Muscle of back (tissue), 11 donors: Measurements from ENCODE around the gene MAD2L2. TPM values are rescaled to one million over a fixed set of nuclear protein-coding genes. Genes with fewer than 3 reads are reported as not detected.
A peak's percentile ranks its signal among the peaks of the same experiment; 100 is the strongest.

Source experiments
- DNase-seq, 3 donors: peaks; one replicate each; pipeline versions ENCODE4 v3.0.0 to v3.0.0-alpha.2; 2013
- polyA plus RNA-seq, 10 donors: library from polyadenylated mRNA; unstranded; fragments of 120-200 nt; gene quantifications; one replicate each; pipeline ENCODE4 v1.2.1, GENCODE V29; 2013; ENCODE audit not compliant: insufficient read length in 10 of 10

MAD2L2 gene
- polyA plus RNA-seq, 10 donors: 17.0 to 36.9 (median 27.7) TPM

DNA sequence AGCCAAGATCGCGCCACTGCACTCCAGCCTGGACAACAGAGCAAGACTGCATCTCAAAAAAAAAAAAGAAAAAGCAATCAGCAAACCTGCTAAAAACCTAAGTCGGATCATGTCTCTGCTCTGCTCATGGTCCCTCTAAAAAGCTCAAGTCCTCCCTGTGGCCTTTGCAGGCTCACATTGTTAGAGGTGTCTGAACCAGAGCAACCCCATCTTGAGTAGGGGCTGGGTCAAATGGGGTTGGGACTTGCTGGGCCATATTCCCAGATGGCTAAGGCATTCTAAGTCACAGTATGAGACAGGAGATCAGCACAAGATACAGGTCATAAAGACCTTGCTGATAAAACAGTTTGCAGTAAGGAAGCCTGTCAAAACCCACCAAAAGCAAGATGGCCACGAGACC, 7.6 kb upstream of the MAD2L2 start:
- no peak for DNase-seq

DNA sequence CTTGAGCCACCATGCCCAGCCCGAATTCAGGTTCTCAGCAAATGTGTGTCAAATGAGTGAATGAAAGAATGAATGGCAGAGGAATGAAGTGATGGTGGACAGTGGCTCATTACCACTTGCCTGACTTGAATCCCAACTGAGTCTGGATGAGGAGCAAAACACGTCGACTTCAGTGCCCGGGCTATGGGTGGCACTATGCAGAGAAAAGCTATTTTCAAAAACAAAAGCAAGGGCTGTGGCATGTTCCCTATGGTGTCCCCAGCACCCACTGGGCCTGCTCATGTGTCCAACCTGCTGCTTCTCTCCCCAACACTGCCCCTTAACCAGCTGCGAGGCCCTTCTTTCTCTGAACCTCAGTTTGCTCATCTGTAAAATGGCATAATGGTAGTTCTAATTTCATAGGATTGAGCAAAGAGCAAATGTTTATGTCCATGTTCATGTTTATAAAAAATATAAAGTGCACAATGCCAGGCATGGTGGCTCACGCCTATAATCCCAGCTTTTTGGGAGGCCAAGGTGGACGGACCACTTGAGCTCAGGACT, 4.3 kb upstream of the MAD2L2 start:
- DNase-seq: no peak

DNA sequence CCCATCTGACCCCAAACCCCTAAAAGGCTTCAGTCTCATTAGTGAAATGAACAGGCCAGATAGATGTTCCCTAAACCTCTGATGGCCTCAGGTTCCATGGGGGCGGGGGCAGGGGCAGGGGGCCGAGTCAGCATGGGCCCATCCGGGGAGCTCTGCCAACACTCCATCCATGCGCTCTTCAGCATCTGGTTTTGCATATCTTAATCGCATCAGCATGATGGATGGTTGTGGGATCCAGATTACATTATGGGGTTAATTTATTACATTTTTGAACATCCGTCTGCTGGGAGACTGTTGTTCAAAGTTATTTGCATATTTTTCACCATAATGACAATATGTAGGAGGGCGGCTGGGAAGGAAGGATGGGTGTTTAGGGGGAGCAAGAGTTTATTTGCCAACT, 3.1 kb upstream of the MAD2L2 start:
- DNase-seq: no peak

DNA sequence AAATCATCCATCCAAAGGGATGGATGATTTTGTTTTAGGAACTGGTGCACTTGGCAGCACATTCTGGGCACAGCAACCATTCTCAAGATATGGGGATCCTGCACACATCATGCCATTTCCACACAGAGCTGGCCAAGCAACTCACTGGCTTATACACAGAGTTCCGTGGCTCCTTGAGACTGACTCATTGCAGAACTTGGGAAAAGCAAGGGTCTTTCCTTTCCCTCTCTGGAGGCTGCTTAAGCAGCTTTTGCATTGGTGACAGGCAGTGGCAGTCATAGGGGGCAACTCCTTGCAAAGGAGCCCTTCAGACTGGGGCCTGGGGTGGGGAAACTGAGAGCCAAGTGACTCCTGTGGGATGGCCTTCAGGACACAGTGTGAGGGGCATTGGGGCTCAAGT, 1.9 kb upstream of the MAD2L2 start:
- DNase-seq: no peak

DNA sequence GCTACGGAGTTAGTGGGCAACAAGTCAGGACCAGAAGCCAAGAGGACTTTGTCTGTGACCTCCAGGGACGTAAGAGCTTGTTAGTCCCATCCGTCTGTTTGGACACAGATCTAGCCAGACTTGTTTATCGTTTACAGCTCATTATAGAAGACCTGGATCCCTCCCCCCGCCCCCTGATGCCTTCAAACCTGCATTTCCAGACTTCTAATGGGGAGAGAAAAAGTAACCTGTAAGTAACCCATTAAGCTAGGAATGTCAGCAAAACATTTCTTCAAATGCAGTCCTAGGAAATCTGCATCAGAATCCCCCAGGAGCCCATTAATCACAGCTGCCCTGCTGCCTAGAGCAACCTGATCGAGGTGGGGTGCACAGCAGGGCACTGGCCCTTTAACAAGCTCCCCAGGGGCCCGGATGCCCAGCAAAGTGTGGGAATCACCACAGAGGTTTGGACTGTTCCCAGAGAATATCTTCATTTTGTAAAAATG, 1.4 kb upstream of the MAD2L2 start:
- no peak for DNase-seq

DNA sequence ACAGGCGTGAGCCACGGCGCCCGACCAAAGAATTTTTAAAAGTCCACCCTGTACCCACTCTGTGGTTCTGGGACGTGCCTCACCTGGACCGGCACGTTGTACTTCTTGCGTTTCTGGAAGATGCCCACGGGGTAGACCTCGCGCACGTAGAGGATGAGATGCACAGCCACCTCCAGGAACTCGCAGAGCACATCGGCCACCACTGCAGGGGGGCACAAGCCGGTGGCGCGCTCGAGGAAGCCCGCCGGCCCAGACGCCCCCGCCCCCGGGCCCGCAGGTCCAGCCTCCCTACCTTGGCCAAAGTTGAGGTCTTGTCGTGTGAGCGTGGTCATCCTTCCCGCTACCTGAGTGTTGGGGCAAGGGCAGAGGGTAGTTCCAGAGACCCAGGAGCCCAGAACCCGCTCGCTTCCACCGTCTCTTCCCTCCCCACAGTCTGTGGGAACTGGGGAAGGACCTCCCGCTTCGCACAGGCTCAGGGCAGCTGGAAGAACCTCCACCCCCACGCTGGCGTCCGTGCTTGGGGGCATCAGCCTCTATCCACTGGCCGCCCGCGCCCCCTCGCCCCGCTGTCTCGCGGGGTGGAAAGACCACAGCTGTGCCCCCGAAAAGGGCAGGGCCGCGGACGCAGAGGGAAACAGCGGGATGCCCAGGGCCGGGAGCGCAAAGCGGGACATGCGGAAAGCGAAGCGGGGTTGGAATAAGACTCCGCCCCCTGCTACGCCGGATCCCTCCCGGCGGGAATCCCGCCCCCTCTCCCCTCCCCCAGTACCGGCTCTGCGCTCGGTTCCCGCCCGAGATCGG, 478 bp downstream of the MAD2L2 start:
- no peak for DNase-seq

DNA sequence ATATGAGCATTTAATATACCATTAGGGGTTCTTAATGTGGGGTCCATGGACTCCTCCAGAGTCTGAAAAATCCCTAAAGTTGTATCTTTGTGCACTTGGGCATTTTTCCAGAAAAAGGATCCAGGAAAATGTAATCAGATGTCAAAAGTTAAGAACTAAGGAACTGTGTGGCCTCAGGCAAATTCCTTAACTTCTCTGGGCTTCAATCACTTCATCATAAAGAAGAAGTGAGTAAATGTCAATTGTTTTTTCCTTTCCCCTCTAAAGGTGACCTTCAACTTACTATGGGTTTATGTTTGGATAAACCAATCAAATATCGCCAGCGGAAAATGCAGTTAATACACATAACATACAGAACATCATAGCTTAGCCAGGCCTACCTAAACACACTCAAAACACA, 2.5 kb downstream of the MAD2L2 start:
- DNase-seq: no peak

DNA sequence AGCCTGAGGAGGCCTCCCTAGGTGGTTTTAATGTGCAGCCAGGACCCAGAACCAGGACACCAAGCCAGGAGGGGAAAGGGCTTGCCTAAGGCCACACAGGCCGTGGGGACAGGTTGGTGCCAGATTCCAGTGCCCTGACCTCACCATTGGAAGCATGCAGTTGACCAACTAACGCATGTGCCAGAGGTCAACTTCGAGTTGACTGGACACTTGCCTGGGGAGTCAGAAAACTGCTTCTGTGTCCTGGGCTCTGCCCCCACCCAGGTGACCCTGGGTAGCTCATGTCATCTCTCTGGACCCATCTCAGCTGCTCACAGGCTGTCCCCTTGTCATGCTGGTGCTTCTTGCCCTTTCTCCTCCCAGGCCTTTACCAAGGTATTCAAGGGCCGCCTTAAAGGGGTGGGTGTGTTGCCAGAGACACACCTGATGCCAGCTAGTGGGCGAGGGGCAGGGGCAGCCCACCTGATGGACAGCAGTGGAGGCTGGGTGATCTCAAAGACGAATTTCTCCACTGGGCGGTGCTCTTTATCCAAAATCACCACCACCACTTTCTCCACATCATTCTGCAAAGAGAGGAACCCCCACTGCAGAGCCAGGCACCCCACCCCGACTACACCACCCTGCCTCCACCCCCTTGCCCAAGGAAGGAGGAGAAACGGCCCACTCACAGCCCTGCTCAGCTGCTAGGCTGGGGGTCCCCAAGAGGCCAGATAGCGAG, 4.4 kb downstream of the MAD2L2 start:
- DNase-seq: no peak

DNA sequence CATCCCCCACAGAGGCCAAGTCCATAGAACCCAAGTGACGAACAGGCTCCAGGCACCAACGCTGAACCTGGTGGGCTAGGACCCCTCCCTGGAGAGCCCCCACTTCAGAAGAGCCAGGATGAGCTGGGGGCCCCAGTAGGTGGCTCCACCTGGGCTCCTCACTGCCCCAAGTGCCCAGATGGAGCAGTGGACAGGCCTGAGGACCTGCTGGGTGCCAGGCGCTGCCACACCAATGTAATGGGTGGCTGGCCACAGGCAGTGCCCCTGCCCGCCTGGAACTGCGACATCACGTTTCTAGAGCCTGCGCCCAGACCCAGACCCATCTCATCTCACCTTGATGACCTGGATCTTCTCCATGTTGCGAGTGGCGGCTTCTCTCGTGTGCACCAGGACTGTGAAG, 5.6 kb downstream of the MAD2L2 start:
- DNase-seq: no peak

DNA sequence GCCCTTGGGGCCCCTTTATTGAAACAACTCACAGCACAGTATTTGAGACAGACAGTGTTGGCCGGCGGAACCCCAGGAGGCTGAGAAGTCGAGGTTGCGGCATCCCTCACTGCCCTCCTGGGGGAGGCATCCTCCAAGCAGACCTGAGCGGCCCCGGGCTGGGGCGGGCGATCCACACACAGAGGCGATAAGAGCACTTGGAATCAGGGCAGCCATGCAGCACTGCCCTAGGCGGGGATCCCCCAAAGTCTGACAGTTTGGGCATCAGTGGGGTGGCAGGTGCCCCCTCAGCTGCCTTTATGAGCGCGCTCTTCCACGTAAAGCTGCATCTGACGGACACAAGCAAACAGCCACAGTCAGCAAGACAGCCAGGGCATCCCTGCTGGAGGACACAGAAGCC, 6.5 kb downstream of the MAD2L2 start:
- no peak for DNase-seq

DNA sequence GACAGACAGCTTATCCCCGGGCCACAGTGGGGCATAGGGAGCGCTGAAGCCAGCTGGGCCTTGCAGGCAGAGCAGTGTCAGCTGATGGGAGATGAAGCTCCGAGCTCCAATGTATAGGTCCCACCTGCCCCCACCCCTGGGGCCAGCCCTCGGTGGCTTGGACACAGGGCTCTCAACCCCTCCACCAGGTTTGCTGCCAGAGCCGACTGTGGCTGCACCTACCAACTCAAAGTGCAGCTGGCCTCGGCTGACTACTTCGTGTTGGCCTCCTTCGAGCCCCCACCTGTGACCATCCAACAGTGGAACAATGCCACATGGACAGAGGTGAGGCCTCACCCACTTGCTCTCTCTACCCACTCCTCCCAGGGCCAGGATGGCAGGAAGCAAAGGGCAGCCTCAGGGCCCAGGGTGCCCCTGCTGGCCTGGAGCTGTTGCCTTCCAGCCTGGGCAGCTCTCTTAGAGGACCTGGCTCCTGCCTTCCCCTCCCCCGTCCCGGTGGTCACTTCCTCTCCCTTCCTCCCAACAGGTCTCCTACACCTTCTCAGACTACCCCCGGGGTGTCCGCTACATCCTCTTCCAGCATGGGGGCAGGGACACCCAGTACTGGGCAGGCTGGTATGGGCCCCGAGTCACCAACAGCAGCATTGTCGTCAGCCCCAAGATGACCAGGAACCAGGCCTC, 7.7 kb downstream of the MAD2L2 start:
- DNase-seq: no peak

DNA sequence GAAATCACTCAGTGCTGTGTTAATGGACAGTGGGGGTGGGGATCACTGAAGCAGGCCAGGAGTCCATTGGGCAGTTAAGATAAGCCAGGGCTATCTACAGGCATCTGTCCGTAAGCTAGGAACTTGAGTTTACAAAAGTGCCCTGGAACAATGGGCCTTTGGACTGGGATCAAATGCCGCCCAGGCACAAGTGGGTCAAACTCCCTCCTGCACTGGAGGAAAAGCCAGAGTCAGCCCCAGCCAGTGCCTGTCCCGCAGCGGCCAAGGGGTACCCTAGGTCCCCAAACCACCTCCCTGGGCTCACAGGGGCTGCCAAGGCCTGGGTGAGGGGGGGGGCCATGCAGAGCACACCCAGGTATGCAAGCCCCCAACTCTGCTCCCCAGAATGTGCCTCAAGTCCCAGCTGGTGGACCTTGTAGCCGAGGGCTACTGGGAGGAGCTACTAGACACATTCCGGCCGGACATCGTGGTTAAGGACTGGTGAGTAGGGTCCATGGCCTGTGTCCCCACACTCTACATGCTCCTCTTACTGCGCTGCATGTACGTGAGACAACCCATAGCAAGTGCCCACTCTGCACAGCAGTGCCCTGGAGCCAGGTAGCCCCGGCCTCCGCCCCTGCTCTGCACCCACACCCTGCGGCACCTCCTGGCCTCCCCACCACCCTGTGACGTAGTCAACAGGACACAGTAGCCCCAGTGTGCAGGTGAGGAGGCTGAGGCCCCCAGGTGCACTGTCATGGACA, 9.2 kb downstream of the MAD2L2 start:
- no peak for DNase-seq

DNA sequence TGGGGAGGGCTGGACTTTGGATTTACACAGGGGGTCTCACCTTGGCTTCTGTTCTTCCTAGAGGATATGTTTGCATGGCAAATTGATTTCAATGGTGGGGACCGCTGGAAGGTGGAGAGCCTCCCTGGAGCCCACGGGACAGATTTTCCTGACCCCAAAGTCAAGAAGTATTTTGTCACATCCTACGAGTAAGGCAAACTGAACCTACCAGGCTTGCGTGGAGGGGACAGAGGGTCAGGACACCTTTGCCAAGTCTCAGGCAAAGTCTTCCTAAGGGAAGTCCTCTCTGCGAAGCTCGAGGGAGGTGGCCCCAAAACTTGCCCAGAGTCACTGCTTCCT, 9.8 kb downstream of the MAD2L2 start:
- DNase-seq: no peak

DNA sequence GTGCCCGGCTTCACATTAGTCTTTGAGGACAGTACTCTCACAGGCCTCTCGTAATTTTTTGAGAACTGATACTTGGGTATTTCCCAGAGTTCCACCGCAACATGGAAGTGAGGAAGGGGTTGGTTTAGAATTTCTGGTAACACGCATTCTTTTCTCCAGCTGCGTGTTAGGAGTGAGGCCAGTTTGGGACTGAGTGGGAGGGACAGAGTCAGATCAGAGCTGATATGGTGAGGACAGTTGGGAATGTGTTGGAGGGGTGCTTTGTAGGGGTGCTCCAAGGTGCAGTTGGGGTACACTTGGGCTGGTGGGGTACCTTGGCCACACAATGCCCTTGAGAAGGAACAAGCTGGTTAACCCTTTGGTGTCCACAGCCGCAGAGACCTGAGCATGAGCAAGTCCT, 10.2 kb downstream of the MAD2L2 start:
- DNase-seq: no peak

DNA sequence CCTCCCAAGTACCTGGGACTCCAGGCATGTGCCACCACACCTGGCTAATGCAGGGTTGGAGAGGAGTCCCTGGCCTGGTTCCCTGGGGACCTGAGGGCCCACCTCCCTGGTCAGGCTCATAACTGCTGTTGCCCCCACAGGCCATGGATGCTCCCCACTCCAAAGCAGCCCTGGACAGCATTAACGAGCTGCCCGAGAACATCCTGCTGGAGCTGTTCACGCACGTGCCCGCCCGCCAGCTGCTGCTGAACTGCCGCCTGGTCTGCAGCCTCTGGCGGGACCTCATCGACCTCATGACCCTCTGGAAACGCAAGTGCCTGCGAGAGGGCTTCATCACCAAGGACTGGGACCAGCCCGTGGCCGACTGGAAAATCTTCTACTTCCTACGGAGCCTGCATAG, 12.4 kb downstream of the MAD2L2 start:
- no peak for DNase-seq

DNA sequence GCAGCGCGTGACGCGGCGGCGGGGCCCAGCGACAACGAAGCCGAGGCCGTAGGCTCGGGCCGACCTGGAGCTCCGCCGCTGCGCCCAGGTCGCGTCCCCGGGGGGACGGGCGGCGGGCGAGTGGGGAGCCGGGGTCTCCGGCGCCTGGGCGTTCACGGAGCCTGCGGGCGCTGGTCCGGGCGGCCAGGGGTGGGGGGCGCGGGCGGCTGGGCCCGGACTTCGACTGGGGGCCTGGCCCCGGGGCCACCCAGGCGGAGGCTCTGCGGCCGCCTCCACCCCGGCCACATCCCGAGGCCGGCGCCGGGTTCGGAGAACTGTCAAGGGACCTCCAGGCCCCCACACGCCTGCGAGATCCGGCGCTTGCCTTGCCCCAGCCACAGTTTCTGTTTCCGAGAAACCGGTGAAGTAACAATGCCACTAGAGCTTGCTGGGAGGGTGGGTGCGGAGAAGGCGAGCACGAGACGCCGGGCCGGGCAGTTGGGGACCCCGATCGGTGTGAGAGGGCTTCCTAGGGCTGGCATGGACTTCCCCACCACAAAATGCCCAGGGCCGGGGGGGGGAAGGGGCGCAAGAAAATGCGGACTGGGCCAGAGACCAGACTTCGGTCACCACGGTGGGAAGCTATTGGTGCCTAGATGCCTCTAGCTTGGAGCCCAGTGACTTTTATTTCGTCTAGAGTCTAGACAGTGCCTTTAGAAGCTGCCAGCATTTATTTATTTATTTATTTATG, 16.4 kb downstream of the MAD2L2 start:
- peak in 2 of 3 donors; percentile 42 to 77 for DNase-seq

DNA sequence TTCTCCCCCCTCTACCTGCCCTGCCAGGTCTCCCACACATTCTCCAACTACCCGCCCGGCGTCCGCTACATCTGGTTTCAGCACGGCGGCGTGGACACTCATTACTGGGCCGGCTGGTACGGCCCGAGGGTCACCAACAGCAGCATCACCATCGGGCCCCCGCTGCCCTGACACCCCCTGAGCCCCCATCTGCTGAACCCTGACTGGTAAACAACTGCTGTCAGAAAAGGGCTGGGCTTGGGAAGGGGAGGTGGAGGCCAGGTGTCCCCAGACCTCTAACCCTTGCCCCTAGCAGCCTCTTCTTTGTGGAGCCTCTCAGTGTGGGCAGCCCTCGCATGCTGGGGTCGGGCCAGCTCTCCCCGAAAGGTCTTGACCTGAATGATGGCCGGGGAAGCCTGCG, 19.8 kb downstream of the MAD2L2 start:
- DNase-seq: no peak

DNA sequence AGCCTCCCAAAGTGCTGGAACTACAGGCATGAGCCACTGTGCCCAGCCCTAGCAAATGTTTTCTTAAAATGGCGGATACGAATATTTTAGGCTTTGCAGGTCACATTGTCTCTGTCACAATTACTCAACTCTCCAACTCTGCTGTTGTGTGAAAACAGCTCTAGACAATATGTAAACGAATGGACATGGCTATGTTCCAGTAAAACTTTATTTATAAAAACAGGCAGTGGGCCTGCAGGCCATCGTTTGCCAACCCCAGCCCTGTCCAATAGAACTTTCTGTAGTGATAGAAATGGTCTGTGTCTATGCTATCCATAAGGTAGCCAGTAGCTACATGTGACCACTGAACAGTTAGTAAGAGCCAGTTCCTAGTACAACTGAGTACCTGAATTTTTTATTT, 21.2 kb downstream of the MAD2L2 start:
- no peak for DNase-seq

DNA sequence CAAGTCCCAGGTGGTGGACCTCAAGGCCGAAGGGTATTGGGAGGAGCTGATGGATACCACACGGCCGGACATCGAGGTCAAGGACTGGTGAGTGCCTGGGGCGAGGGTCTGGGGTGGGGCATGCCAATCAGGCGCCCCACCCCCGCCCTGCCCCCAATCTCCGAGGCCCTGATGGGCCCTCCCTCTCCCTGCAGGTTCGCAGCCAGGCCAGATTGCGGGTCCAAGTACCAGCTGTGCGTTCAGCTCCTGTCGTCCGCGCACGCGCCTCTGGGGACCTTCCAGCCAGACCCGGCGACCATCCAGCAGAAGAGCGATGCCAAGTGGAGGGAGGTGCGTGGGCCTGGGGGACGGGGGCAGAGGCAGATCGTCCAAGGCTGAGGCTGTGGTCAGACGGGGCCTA, 22.4 kb downstream of the MAD2L2 start:
- no peak for DNase-seq

DNA sequence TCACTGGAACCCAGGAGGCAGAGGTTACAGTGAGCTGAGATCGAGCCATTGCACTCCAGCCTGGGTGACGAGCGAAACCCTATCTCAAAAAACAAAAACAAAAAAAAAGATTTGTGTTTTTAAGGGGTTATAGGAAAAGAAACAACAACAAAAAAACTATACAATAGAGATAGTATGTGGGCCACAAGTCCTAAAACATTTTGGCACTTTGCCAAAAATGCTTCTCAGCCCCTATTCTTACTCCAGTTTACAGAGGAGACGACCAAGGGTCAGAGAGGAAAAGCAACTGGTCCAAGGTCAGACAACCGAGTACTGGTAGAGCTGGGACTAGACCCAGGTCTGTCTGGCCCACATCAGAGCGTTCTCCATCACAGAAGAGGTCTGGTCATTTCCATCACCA, 23.3 kb downstream of the MAD2L2 start:
- DNase-seq: no peak
